HG03575 (cell line): ENCODE measurements around the gene ZC3H12A.

ENCODE experiments used
- ATAC-seq: cut with Tn5 transposase; IDR thresholded peaks from one replicate; pipeline ENCODE4 v1.9.1; 2021; ENCODE audit not compliant: unreplicated experiment, insufficient number of reproducible peaks, low FRiP score; ENCODE audit errors: extremely low read depth

The ZC3H12A gene

GRCh38 chr1:37474046-37474696 is at the start of gene ZC3H12A:
Gene ZC3H12A (plus strand): TSS chr1:37474580. CDS start chr1:37475497, 917 bp downstream.
- ATAC-seq = no peak

- no peak for ATAC-seq
These were observed 49.2 kb upstream of the ZC3H12A start for GRCh38 chr1:37425221-37425620.

- no peak for ATAC-seq
These were observed 45.4 kb upstream of the ZC3H12A start for GRCh38 chr1:37429029-37429428.

GRCh38 chr1:37430103-37430985 is 44.0 kb upstream of the ZC3H12A start:
- no peak for ATAC-seq

- ATAC-seq = no peak
These were observed 41.7 kb upstream of the ZC3H12A start for GRCh38 chr1:37432716-37433115.

- no peak for ATAC-seq
These were observed 41.2 kb upstream of the ZC3H12A start for GRCh38 chr1:37433171-37433570.

GRCh38 chr1:37434292-37435225 is 39.8 kb upstream of the ZC3H12A start:
- no peak for ATAC-seq

- no peak for ATAC-seq
These were observed 37.3 kb upstream of the ZC3H12A start for GRCh38 chr1:37437087-37437486.

GRCh38 chr1:37438037-37438868 is 36.1 kb upstream of the ZC3H12A start:
- ATAC-seq = no peak

- no peak for ATAC-seq
These were observed 35.5 kb upstream of the ZC3H12A start for GRCh38 chr1:37438869-37439343.

GRCh38 chr1:37439349-37439995 is 34.9 kb upstream of the ZC3H12A start:
- ATAC-seq = no peak

GRCh38 chr1:37441490-37441889 is 32.9 kb upstream of the ZC3H12A start:
- ATAC-seq = no peak

- no peak for ATAC-seq
These were observed 32.2 kb upstream of the ZC3H12A start for GRCh38 chr1:37442139-37442538.

GRCh38 chr1:37442644-37443043 is 31.7 kb upstream of the ZC3H12A start:
- no peak for ATAC-seq

- ATAC-seq = no peak
These were observed 27.5 kb upstream of the ZC3H12A start for GRCh38 chr1:37446874-37447273.

- no peak for ATAC-seq
These were observed 26.2 kb upstream of the ZC3H12A start for GRCh38 chr1:37448185-37448584.

GRCh38 chr1:37448691-37449417 is 25.5 kb upstream of the ZC3H12A start:
- no peak for ATAC-seq
